ENCODE data around the gene ARL2.

- no peak for TF ChIP-seq CTCF (IDR thresholded peaks at IDR 0.05; ENCODE audit: low read depth, low read length, poor library complexity, severe bottlenecking)
- TF ChIP-seq EZH2phosphoT487 (IDR thresholded peaks at IDR 0.05; ENCODE audit: borderline replicate concordance, low read length): no peak
These were observed 52.4 kb downstream of the ARL2 start for GRCh38 chr11:65066315-65066714.
